Activated B cell treated with CpG ODN at 0.5 μM for 24 hours (primary cell): ENCODE results near the gene LCN10. TPM values are rescaled to one million over a fixed set of nuclear protein-coding genes. Genes with fewer than 3 reads are reported as not detected.

Experiments
- ATAC-seq: fragments of 200-7000 bp; cut with Tn5 transposase; one replicate; pipeline ENCODE4 v1.10.0; 2021; ENCODE audit warnings: low read depth, mild to moderate bottlenecking, moderate library complexity
- CTCF ChIA-PET: fragments of 350-600 bp; sonication (Branson Sonifier 250); formaldehyde crosslinking; loops from one replicate; lab custom pipeline; 2021; ENCODE audit warnings: antibody characterized with exemption; lab: Charles Lee
- POLR2A ChIA-PET: fragments of 350-600 bp; sonication (Branson Sonifier 250); formaldehyde crosslinking; loops from one replicate; lab custom pipeline; 2021; ENCODE audit warnings: antibody characterized with exemption; lab: Charles Lee
- DNase-seq: peaks from one replicate; pipeline ENCODE4 v3.0.0; 2022
- H3K27ac Mint-ChIP-seq: one replicate; pipeline ENCODE4 v1.8.0; 2020; ENCODE audit warnings: mixed read lengths
- H3K27me3 Mint-ChIP-seq: one replicate; pipeline ENCODE4 v1.8.0; 2021; ENCODE audit warnings: mixed read lengths
- H3K36me3 Mint-ChIP-seq: one replicate; pipeline ENCODE4 v1.8.0; 2021; ENCODE audit warnings: low read depth, mixed read lengths
- H3K4me1 Mint-ChIP-seq: one replicate; pipeline ENCODE4 v1.8.0; 2021; ENCODE audit warnings: mixed read lengths
- H3K4me3 Mint-ChIP-seq: one replicate; pipeline ENCODE4 v1.8.0; 2020; ENCODE audit warnings: mild to moderate bottlenecking, mixed read lengths
- H3K9me3 Mint-ChIP-seq: one replicate; pipeline ENCODE4 v1.8.0; 2020; ENCODE audit warnings: mixed read lengths
- intact Hi-C: fragments of 100-400 bp; cut with micrococcal nuclease; formaldehyde crosslinking; loops from one replicate; pipeline ENCODE4 v1.15.1; 2024
- total RNA-seq: library from RNA; stranded (reverse); gene quantifications from 2 replicates; pipeline ENCODE4 v1.2.3, GENCODE V29; 2022
- TF ChIP-seq, protein P1 (sequence below): fragments of 200-600 bp; IDR thresholded peaks from one replicate; pipeline ENCODE4 v1.8.0; 2022; ENCODE audit warnings: antibody characterized with exemption, mild to moderate bottlenecking

Gene LCN10
- total RNA-seq, 1 donor from 2014 or later, result 15.9 TPM

GRCh38 chr9:136692185-136693134, 50.3 kb downstream of the LCN10 start:
- TF ChIP-seq, protein P1, sequence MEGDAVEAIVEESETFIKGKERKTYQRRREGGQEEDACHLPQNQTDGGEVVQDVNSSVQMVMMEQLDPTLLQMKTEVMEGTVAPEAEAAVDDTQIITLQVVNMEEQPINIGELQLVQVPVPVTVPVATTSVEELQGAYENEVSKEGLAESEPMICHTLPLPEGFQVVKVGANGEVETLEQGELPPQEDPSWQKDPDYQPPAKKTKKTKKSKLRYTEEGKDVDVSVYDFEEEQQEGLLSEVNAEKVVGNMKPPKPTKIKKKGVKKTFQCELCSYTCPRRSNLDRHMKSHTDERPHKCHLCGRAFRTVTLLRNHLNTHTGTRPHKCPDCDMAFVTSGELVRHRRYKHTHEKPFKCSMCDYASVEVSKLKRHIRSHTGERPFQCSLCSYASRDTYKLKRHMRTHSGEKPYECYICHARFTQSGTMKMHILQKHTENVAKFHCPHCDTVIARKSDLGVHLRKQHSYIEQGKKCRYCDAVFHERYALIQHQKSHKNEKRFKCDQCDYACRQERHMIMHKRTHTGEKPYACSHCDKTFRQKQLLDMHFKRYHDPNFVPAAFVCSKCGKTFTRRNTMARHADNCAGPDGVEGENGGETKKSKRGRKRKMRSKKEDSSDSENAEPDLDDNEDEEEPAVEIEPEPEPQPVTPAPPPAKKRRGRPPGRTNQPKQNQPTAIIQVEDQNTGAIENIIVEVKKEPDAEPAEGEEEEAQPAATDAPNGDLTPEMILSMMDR, result no peak
- Mint-ChIP-seq H3K9me3 (no peaks in the 10 kb centered on the region), H3K27ac (no peak overlapping the region), H3K36me3 (no peaks in the 10 kb centered on the region), H3K4me3 (no peak overlapping the region), H3K27me3 (peaks cover 11% of the 10 kb centered on the region), H3K4me1 (peaks cover 10% of the 10 kb centered on the region)
- ChIA-PET POLR2A (no interaction called here), CTCF (interaction anchor here (0.5 kb wide), 1 partner anchor 485 kb away, joined by 3 read pairs; no protein-coding TSS in a partner anchor)
- ATAC-seq, result no peak
- no peak for DNase-seq
- intact Hi-C loops, result no loop called here

DNA sequence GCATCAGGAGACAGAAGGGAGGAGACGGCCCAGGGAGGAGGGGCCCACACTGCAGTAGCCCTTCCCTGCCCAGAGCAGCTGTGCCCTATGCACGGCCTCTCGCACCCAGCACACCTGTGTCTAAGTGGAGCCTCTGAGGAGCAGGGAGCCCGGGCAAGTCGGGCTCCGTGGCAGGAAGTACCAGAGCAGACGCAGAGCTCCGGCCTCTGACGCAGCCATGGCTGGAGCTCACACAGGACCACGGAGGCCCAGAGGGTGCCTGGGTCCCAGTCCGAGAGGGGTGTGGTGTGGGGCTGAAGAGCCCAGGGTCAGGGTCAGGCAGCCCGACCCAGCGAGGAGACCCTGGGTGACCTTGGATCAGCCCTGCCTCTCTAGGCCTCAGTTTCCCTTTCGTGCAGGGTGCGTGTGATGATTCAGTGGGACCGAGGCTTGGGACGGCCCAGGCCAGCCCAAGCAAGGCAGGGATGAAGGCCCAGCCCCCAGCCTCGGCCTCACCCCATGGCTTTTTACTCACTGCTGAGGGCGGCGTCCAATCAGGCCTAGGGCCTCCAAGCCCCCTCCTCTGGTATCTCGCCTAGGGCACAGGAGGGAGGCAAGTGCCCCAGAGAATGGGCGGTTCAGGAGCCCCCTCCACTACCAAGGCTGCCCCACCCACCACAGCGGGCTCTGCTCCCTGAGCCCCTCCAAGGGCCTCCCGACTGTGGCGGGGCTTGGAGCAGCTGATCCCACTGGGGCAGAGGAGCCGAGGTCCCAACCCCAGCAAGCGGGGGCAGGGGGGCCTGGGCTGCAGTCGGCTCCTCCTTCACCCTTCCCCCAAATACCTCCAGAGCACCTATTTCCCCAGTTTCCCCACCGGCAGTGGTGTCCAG, 51.2 kb downstream of the LCN10 start:
- DNase-seq, result no peak
- TF ChIP-seq, protein P1, result no peak
- peaks cover 8% of the 10 kb centered on the region for H3K27me3 Mint-ChIP-seq
- peaks cover 6% of the 10 kb centered on the region for H3K4me1 Mint-ChIP-seq
- ChIA-PET CTCF (no interaction called here), POLR2A (interaction anchor here (0.6 kb wide), 1 partner anchor 106 kb away, joined by 4 read pairs; no protein-coding TSS in a partner anchor)
- H3K27ac Mint-ChIP-seq, result no peak overlapping the region
- no peak for ATAC-seq
- no peaks in the 10 kb centered on the region for H3K9me3 Mint-ChIP-seq
- intact Hi-C loops, result no loop called here
- no peak overlapping the region for H3K4me3 Mint-ChIP-seq
- H3K36me3 Mint-ChIP-seq, result no peaks in the 10 kb centered on the region

GRCh38 chr9:136690806-136691261, 51.9 kb downstream of the LCN10 start:
- H3K27ac Mint-ChIP-seq, result no peak overlapping the region
- no peaks in the 10 kb centered on the region for H3K9me3 Mint-ChIP-seq
- intact Hi-C loops, result no loop called here
- TF ChIP-seq, protein P1, result no peak
- peaks cover 8% of the 10 kb centered on the region for H3K27me3 Mint-ChIP-seq
- POLR2A ChIA-PET, result interaction anchor here (0.6 kb wide), 1 partner anchor 107 kb away, joined by 4 read pairs; no protein-coding TSS in a partner anchor
- H3K4me1 Mint-ChIP-seq, result peaks cover 11% of the 10 kb centered on the region
- H3K36me3 Mint-ChIP-seq, result no peaks in the 10 kb centered on the region
- CTCF ChIA-PET, result no interaction called here
- no peak for DNase-seq
- ATAC-seq, result no peak
- no peak overlapping the region for H3K4me3 Mint-ChIP-seq

DNA sequence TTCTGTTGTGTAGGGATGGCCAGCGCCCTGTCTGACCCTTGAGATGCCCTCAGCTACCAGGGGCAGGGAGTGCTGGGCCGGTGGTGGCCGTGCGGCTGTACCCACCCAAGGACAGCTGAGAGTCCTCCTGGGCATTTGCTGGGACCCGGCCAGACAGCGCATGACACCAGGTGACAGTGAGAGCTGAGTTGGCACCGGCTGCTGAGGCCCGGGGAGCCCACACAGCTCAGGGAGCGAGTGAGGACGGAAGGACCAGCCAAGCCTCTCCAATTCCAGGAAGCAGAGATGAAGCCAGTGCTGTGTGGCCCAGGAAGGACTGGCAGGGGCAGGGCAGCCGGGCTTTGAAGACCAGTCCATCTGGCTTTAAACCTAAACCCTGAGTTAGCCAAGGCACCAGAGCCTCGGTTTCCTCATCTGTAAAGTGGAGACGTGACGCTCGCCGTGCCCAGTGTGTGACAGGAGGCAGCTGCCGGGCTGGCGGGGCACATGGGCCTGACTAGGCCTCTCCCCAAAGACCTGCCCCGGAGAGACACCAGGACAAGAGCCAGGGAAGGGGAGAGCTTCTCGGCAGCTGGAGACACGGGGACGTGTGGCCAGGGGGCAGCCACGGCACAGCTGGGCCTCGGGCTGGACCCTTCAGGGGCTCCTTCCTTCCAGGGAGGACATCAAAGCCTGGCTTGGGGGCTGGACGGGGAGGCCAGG, 52.5 kb downstream of the LCN10 start:
- Mint-ChIP-seq H3K4me3 (no peak overlapping the region), H3K9me3 (no peaks in the 10 kb centered on the region), H3K36me3 (no peaks in the 10 kb centered on the region), H3K27me3 (peaks cover 8% of the 10 kb centered on the region), H3K27ac (no peak overlapping the region), H3K4me1 (peaks cover 11% of the 10 kb centered on the region)
- DNase-seq, result no peak
- TF ChIP-seq, protein P1, result no peak
- intact Hi-C loops, result no loop called here
- ChIA-PET CTCF (no interaction called here), POLR2A (interaction anchor here (1.0 kb wide), 1 partner anchor 18 kb away, joined by 3 read pairs; no protein-coding TSS in a partner anchor)
- ATAC-seq, result no peak
